Chondrocyte (in vitro differentiated cells): ENCODE data around the gene ATP9A. TPM values are rescaled to one million over a fixed set of nuclear protein-coding genes. Genes with fewer than 3 reads are reported as not detected.

ENCODE experiments used
- DNase-seq: peaks from one replicate; pipeline ENCODE4 v3.0.0; 2021; ENCODE audit warnings: mixed read lengths, low spot score
- H3K27ac Mint-ChIP-seq: one replicate; pipeline ENCODE4 v1.8.0; 2021; ENCODE audit warnings: mild to moderate bottlenecking, moderate library complexity, mixed read lengths; ENCODE audit not compliant: unreplicated experiment
- H3K27me3 Mint-ChIP-seq: 2 replicates; pipeline ENCODE4 v1.8.0; 2021; ENCODE audit warnings: low read depth, mixed read lengths
- H3K36me3 Mint-ChIP-seq: 2 replicates; pipeline ENCODE4 v1.8.0; 2021; ENCODE audit warnings: low read depth, mixed read lengths
- H3K4me1 Mint-ChIP-seq: 2 replicates; pipeline ENCODE4 v1.8.0; 2021; ENCODE audit warnings: low read depth, mild to moderate bottlenecking, mixed read lengths
- H3K4me3 Mint-ChIP-seq: one replicate; pipeline ENCODE4 v1.8.0; 2021; ENCODE audit warnings: mild to moderate bottlenecking, moderate library complexity, mixed read lengths; ENCODE audit not compliant: unreplicated experiment
- H3K9me3 Mint-ChIP-seq: 2 replicates; pipeline ENCODE4 v1.8.0; 2021; ENCODE audit warnings: low read depth, mixed read lengths
- CTCF ChIP-seq: fragments of 200-600 bp; sonication (generic); IDR thresholded peaks from 2 replicates; pipeline ENCODE4 v1.5.0; 2021; ENCODE audit warnings: antibody characterized with exemption, mild to moderate bottlenecking, moderate library complexity
- total RNA-seq: library from RNA; stranded (reverse); gene quantifications from 3 replicates; pipeline ENCODE4 v1.2.1, GENCODE V29; 2021

The ATP9A gene
- total RNA-seq, 1 donor from 2014 or later, result 43.1 TPM

DNA sequence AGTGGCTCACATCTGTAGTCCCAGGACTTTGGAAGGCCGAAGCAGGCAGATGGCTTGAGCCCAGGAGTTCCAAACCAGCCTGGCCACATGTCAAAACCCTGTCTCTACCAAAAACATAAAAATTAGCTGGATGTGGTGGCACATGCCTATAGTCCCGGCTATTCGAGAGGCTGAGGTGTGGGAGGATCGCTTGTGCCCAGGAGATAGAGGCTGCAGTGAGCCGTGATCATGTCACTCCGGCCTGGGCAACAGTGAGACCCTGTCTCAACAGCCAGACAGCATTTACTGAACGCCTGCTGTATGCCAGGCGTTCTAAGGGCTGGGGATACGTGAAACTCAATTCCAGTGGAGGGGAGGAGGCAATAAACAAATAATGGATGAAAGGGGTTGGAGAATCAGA is 69.9 kb downstream of the ATP9A start:
- Mint-ChIP-seq H3K27me3 (no peaks in the 10 kb centered on the region), H3K4me1 (peaks cover 24% of the 10 kb centered on the region), H3K4me3 (no peak overlapping the region), H3K9me3 (no peaks in the 10 kb centered on the region), H3K36me3 (peaks cover under 1% of the 10 kb centered on the region), H3K27ac (no peak overlapping the region)
- no peak for TF ChIP-seq CTCF
- no peak for DNase-seq

DNA sequence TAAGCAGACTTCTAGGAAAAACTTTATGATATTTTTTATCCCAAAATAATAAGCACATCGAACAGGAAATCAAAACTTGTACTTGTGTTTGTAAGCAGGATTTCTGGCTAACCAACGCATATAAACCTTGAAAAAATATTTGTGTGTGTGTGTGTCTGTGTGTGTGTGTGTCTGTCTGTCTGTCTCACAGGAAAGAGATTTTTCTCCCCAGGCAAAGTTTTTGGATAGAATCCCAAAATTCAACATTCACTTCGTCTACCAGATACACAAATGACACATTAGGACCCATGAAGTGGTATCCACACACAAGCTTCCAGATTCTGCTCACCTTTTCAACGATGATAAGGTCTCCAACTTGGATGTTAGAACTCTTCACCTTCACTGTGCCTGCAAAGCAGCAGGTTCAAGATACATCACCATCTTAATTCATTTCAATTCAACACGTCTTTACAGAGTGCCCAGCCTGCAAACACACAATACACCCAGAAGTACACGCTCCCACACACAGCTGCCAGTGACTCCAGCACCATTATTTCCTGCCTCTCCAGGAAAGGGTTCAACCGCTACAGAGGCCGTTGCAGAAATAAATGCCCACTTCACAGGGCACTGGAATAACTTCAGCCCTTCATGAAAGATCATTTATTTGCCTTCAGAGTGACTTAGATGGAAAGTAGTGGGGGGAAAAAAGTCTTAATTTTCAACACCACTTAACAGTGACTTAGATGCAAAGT is 70.9 kb downstream of the ATP9A start:
- no peak overlapping the region for H3K4me3 Mint-ChIP-seq
- H3K27me3 Mint-ChIP-seq, result no peaks in the 10 kb centered on the region
- H3K4me1 Mint-ChIP-seq, result peaks cover 24% of the 10 kb centered on the region
- H3K9me3 Mint-ChIP-seq, result no peaks in the 10 kb centered on the region
- peak overlapping the region; percentile 96 for H3K27ac Mint-ChIP-seq
- peaks cover 5% of the 10 kb centered on the region for H3K36me3 Mint-ChIP-seq
- no peak for TF ChIP-seq CTCF
- DNase-seq, result no peak

DNA sequence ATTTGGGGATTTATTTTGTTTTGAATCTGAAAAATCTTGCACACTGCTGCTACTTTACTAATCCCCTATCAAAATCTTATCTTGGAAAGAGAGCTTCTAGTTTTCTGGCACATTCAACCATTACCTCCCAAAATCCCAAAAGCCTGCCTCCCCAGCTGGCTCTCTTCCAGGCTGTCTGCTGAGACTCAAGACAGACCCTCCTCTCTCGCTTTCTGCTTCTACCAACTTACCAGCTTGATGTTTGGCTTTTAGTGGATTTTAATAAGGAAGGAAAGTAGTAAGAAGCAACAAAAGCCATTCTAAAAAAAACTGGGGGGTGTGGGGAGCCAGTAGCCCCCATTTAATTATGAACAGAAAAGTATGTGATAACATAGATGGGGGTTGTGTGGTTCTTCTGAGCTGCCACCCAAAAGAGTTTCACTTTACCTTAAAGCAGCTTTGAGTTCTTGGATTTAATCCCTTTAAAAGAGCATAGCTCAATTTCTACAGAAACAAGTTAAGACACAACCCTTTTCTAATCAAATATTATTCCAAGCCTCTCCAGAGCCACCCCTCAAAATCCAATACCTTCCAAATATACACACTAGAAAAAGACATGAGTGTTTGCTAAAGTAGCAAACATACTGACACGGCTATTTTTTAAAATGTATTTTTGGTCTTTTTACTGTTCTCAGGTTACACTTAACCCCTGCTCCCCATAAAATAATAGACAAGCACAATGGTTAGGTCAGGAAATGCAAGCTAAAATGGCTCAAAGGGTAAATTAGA is 71.7 kb downstream of the ATP9A start:
- H3K4me1 Mint-ChIP-seq, result peaks cover 24% of the 10 kb centered on the region
- H3K36me3 Mint-ChIP-seq, result peaks cover 5% of the 10 kb centered on the region
- TF ChIP-seq CTCF, result no peak
- H3K4me3 Mint-ChIP-seq, result peak overlapping the region; percentile 65
- no peaks in the 10 kb centered on the region for H3K27me3 Mint-ChIP-seq
- H3K9me3 Mint-ChIP-seq, result no peaks in the 10 kb centered on the region
- H3K27ac Mint-ChIP-seq, result peak overlapping the region; percentile 96
- DNase-seq, result no peak

DNA sequence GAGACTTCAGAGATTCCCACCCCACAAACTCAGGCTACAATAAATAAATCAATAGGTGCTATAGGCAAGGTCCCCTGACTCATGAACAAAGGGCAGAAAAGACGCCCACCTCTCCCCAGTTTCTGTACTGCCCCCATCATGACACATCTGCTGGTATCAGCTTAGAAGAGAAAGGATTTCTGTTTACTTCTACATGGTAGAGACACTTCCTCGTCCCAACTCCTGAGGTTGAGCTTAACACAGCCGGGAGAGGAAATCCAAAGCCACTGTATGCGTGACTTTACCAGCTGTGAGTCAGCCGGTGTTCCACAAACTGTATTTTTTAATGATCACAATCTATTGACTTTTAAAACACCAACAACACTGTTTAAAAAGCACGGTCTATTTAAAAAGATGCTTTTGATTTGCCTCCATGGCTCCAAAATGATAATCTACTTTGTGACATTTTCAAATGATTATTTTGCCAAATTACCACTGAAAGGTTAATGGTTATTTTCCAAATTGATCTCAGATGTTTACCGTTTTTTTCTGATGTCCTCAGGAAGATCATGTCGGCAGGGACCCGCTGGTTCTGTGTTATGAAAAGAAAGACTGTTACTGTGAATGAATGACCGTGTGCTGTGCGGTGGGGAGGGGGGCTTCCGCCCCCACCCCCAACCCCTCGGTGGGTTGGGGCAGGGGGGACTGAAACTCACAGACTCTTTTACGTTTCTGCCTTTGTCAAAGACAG is 72.5 kb downstream of the ATP9A start:
- H3K4me1 Mint-ChIP-seq, result peaks cover 24% of the 10 kb centered on the region
- DNase-seq, result no peak

More for the DNA sequence above, 72.5 kb downstream of the ATP9A start:
- Mint-ChIP-seq H3K4me3 (peak overlapping the region; percentile 65), H3K36me3 (peaks cover 8% of the 10 kb centered on the region), H3K27me3 (no peaks in the 10 kb centered on the region), H3K27ac (peak overlapping the region; percentile 96), H3K9me3 (no peaks in the 10 kb centered on the region)
- no peak for TF ChIP-seq CTCF
